GM18502 (cell line): ENCODE data around the gene TECPR2.

Experiments
- ATAC-seq: cut with Tn5 transposase; IDR thresholded peaks from one replicate; pipeline ENCODE4 v1.9.1; 2021; ENCODE audit warnings: mild to moderate bottlenecking; ENCODE audit not compliant: unreplicated experiment, poor library complexity

Gene TECPR2

GRCh38 chr14:102418169-102418852, 55.6 kb downstream of the TECPR2 start:
- no peak for ATAC-seq

GRCh38 chr14:102418853-102419240, 56.1 kb downstream of the TECPR2 start:
- ATAC-seq, result no peak

GRCh38 chr14:102419276-102419675, 56.5 kb downstream of the TECPR2 start:
- no peak for ATAC-seq

- no peak for ATAC-seq
These were observed 57.0 kb downstream of the TECPR2 start for GRCh38 chr14:102419716-102420115.

GRCh38 chr14:102421411-102422057, 58.8 kb downstream of the TECPR2 start:
- no peak for ATAC-seq

GRCh38 chr14:102424520-102424919, 61.8 kb downstream of the TECPR2 start:
- no peak for ATAC-seq

GRCh38 chr14:102424923-102425322, 62.2 kb downstream of the TECPR2 start:
- ATAC-seq, result no peak

GRCh38 chr14:102426796-102427195, 64.1 kb downstream of the TECPR2 start:
- ATAC-seq, result no peak

- no peak for ATAC-seq
These were observed 64.9 kb downstream of the TECPR2 start for GRCh38 chr14:102427642-102428041.

- no peak for ATAC-seq
These were observed 67.6 kb downstream of the TECPR2 start for GRCh38 chr14:102430212-102430908.

- ATAC-seq, result no peak
These were observed 69.0 kb downstream of the TECPR2 start for GRCh38 chr14:102431751-102432150.

- ATAC-seq, result no peak
These were observed 72.0 kb downstream of the TECPR2 start for GRCh38 chr14:102434647-102435175.

- ATAC-seq, result no peak
These were observed 75.5 kb downstream of the TECPR2 start for GRCh38 chr14:102437997-102438915.

- ATAC-seq, result no peak
These were observed 76.8 kb downstream of the TECPR2 start for GRCh38 chr14:102439556-102439955.

GRCh38 chr14:102440392-102440791, 77.7 kb downstream of the TECPR2 start:
- no peak for ATAC-seq

- ATAC-seq, result no peak
These were observed 79.8 kb downstream of the TECPR2 start for GRCh38 chr14:102442241-102443211.

- no peak for ATAC-seq
These were observed 82.3 kb downstream of the TECPR2 start for GRCh38 chr14:102445066-102445465.

- no peak for ATAC-seq
These were observed 82.9 kb downstream of the TECPR2 start for GRCh38 chr14:102445641-102446040.
